IPS-15b (cell line): ENCODE measurements around the gene PLSCR3.

Experiments used
- H3K27me3 ChIP-seq: one replicate; pipeline ENCODE4 v1.6.1; 2013; ENCODE audit warnings: low read length; ENCODE audit not compliant: control insufficient read depth, insufficient read depth
- H3K36me3 ChIP-seq: one replicate; pipeline ENCODE4 v1.6.1; 2013; ENCODE audit warnings: low read length; ENCODE audit not compliant: control insufficient read depth, insufficient read depth
- H3K4me1 ChIP-seq: one replicate; pipeline ENCODE4 v1.6.1; 2013; ENCODE audit warnings: mild to moderate bottlenecking, low read length; ENCODE audit not compliant: control insufficient read depth, insufficient read depth
- H3K4me3 ChIP-seq: one replicate; pipeline ENCODE4 v1.5.1; 2013; ENCODE audit warnings: low read depth, low read length
- H3K9ac ChIP-seq: one replicate; pipeline ENCODE4 v1.6.1; 2013; ENCODE audit warnings: low read depth, mild to moderate bottlenecking, low read length
- H3K9me3 ChIP-seq: one replicate; pipeline ENCODE4 v1.6.1; 2013; ENCODE audit warnings: mild to moderate bottlenecking, low read length; ENCODE audit not compliant: control insufficient read depth, insufficient read depth

Gene PLSCR3

GRCh38 chr17:7423679-7424078, 29.4 kb upstream of the PLSCR3 start:
- Histone ChIP-seq H3K9ac (no peak overlapping the region), H3K4me1 (no peaks in the 10 kb centered on the region), H3K4me3 (no peak overlapping the region), H3K36me3 (peaks cover 8% of the 10 kb centered on the region), H3K27me3 (no peaks in the 10 kb centered on the region), H3K9me3 (no peaks in the 10 kb centered on the region)

DNA sequence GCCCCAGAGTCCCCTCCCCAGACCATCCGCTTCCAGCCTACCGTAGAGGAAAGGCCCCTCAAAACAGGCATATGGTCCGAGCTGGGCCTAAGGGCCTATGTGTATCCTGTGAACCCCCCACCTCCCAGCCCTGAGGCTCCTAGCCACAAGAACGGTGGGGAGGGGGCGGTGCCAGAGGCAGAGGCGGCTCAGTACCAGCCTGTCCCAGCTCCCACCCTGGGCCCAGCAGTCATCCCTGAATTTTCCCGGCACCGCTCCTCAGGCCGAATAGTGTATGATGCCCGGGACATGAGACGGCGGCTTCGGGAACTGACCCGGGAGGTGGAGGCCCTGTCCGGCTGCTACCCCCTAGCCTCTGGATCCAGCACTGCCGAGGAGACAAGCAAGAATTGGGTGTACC, 26.9 kb upstream of the PLSCR3 start:
- H3K9me3 ChIP-seq = no peaks in the 10 kb centered on the region
- no peaks in the 10 kb centered on the region for H3K27me3 ChIP-seq
- peaks cover 19% of the 10 kb centered on the region for H3K36me3 ChIP-seq
- H3K4me1 ChIP-seq = no peaks in the 10 kb centered on the region
- no peak overlapping the region for H3K4me3 ChIP-seq
- no peak overlapping the region for H3K9ac ChIP-seq

- Histone ChIP-seq H3K9me3 (no peaks in the 10 kb centered on the region), H3K4me1 (no peaks in the 10 kb centered on the region), H3K4me3 (no peak within 1 kb of the TSS), H3K27me3 (no peaks in the 10 kb centered on the region), H3K9ac (no peak within 1 kb of the TSS), H3K36me3 (peaks cover 27% of the 10 kb centered on the region)
These were observed 25.7 kb upstream of the PLSCR3 start, which contains the start of gene SPEM1 for GRCh38 chr17:7419819-7420610. SPEM1 (plus strand) TSS chr17:7420324; CDS start chr17:7420385, 61 bp downstream.

DNA sequence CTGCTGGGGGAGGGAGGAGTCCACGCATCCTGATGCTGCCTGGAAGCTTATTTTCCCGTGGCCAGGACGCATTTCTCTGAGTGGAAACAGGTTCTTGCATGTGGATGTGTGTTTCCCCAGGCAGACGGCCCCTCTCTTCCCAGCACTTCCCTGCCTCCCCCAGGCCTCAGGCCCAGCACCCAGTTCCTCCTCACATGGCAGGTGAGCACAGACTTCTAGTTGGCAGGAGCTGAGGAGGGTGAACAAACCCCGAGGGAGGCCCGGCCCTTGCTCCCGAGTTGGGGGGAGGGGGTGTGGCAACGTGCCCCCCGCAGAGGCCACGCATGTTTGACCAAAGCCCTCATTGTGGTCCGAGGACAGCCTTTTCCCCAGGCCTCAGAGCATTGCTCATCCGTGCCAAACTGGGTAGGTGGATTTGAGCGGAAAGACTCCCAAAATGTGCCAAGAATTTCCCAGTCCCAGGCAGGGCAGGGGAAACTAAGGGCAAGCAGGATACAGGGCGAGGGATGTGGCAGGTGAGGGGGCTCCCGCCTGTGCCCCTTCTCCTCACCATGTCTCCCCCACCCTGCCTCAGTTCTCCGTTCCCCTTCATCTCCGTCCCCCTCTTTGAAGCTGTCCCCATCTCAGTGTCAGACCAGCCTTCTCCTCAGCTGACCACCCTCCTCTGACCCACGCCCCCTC, 24.3 kb upstream of the PLSCR3 start:
- H3K4me3 ChIP-seq = no peak overlapping the region
- no peaks in the 10 kb centered on the region for H3K9me3 ChIP-seq
- H3K4me1 ChIP-seq = no peaks in the 10 kb centered on the region
- no peak overlapping the region for H3K9ac ChIP-seq
- H3K27me3 ChIP-seq = no peaks in the 10 kb centered on the region
- peaks cover 35% of the 10 kb centered on the region for H3K36me3 ChIP-seq

DNA sequence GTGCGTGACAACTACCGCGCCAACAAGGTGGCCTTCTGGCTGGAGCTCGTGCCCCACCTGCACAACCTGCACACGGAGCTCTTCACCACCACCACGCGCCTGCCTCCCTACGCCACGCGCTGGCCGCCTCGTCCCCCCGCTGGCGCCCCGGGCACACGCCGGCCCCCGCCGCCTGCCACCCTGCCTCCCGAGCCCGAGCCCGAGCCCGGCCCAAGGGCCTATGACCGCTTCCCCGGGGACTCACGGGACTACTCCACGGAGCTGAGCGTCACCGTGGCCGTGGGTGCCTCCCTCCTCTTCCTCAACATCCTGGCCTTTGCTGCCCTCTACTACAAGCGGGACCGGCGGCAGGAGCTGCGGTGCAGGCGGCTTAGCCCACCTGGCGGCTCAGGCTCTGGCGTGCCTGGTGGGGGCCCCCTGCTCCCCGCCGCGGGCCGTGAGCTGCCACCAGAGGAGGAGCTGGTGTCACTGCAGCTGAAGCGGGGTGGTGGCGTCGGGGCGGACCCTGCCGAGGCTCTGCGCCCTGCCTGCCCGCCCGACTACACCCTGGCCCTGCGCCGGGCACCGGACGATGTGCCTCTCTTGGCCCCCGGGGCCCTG, 22.8 kb upstream of the PLSCR3 start:
- Histone ChIP-seq H3K4me1 (peaks cover 4% of the 10 kb centered on the region), H3K27me3 (no peaks in the 10 kb centered on the region), H3K4me3 (no peak overlapping the region), H3K9ac (no peak overlapping the region), H3K36me3 (peaks cover 35% of the 10 kb centered on the region), H3K9me3 (no peaks in the 10 kb centered on the region)

GRCh38 chr17:7416323-7416722, 22.0 kb upstream of the PLSCR3 start:
- peaks cover 35% of the 10 kb centered on the region for H3K36me3 ChIP-seq
- H3K4me1 ChIP-seq = peaks cover 4% of the 10 kb centered on the region
- H3K9ac ChIP-seq = no peak overlapping the region
- no peaks in the 10 kb centered on the region for H3K27me3 ChIP-seq
- no peak overlapping the region for H3K4me3 ChIP-seq
- no peaks in the 10 kb centered on the region for H3K9me3 ChIP-seq

- no peaks in the 10 kb centered on the region for H3K9me3 ChIP-seq
- no peak overlapping the region for H3K9ac ChIP-seq
- H3K4me3 ChIP-seq = no peak overlapping the region
- peaks cover 4% of the 10 kb centered on the region for H3K4me1 ChIP-seq
- peaks cover 35% of the 10 kb centered on the region for H3K36me3 ChIP-seq
- H3K27me3 ChIP-seq = no peaks in the 10 kb centered on the region
These were observed 21.5 kb upstream of the PLSCR3 start for GRCh38 chr17:7415784-7416183.

GRCh38 chr17:7414837-7415236, 20.5 kb upstream of the PLSCR3 start:
- Histone ChIP-seq H3K36me3 (peaks cover 38% of the 10 kb centered on the region), H3K9me3 (no peaks in the 10 kb centered on the region), H3K4me3 (no peak overlapping the region), H3K27me3 (no peaks in the 10 kb centered on the region), H3K4me1 (peaks cover 4% of the 10 kb centered on the region), H3K9ac (no peak overlapping the region)

GRCh38 chr17:7413346-7413985, 19.1 kb upstream of the PLSCR3 start:
- Histone ChIP-seq H3K9ac (no peak overlapping the region), H3K9me3 (no peaks in the 10 kb centered on the region), H3K4me1 (peaks cover 7% of the 10 kb centered on the region), H3K27me3 (peaks cover 5% of the 10 kb centered on the region), H3K4me3 (no peak overlapping the region), H3K36me3 (peaks cover 46% of the 10 kb centered on the region)

- peaks cover 7% of the 10 kb centered on the region for H3K27me3 ChIP-seq
- H3K9me3 ChIP-seq = no peaks in the 10 kb centered on the region
- no peak overlapping the region for H3K4me3 ChIP-seq
- peaks cover 36% of the 10 kb centered on the region for H3K36me3 ChIP-seq
- H3K4me1 ChIP-seq = peaks cover 11% of the 10 kb centered on the region
- H3K9ac ChIP-seq = no peak overlapping the region
These were observed 17.1 kb upstream of the PLSCR3 start for GRCh38 chr17:7411427-7411750.

GRCh38 chr17:7410634-7411426, 16.5 kb upstream of the PLSCR3 start:
- peaks cover 11% of the 10 kb centered on the region for H3K4me1 ChIP-seq
- H3K36me3 ChIP-seq = peaks cover 36% of the 10 kb centered on the region
- peaks cover 7% of the 10 kb centered on the region for H3K27me3 ChIP-seq
- no peaks in the 10 kb centered on the region for H3K9me3 ChIP-seq
- H3K9ac ChIP-seq = no peak overlapping the region
- no peak overlapping the region for H3K4me3 ChIP-seq
